Osteocyte (in vitro differentiated cells): ENCODE results near the gene MADCAM1. TPM values are rescaled to one million over a fixed set of nuclear protein-coding genes. Genes with fewer than 3 reads are reported as not detected.

ENCODE experiments used
- DNase-seq: peaks from one replicate; pipeline ENCODE4 v3.0.0; 2021; ENCODE audit warnings: mixed read lengths; ENCODE audit not compliant: unreplicated experiment; ENCODE audit errors: extremely low spot score
- H3K27ac Mint-ChIP-seq: one replicate; pipeline ENCODE4 v1.8.0; 2021; ENCODE audit warnings: mild to moderate bottlenecking, mixed read lengths; ENCODE audit not compliant: unreplicated experiment
- H3K27me3 Mint-ChIP-seq: one replicate; pipeline ENCODE4 v1.8.0; 2021; ENCODE audit warnings: mixed read lengths; ENCODE audit not compliant: unreplicated experiment
- H3K36me3 Mint-ChIP-seq: one replicate; pipeline ENCODE4 v1.8.0; 2021; ENCODE audit warnings: mixed read lengths; ENCODE audit not compliant: unreplicated experiment
- H3K4me1 Mint-ChIP-seq: one replicate; pipeline ENCODE4 v1.8.0; 2021; ENCODE audit warnings: mixed read lengths; ENCODE audit not compliant: unreplicated experiment
- H3K4me3 Mint-ChIP-seq: one replicate; pipeline ENCODE4 v1.8.0; 2021; ENCODE audit warnings: mild to moderate bottlenecking, moderate library complexity, mixed read lengths; ENCODE audit not compliant: unreplicated experiment
- H3K9me3 Mint-ChIP-seq: one replicate; pipeline ENCODE4 v1.8.0; 2021; ENCODE audit warnings: mixed read lengths; ENCODE audit not compliant: unreplicated experiment
- total RNA-seq: library from RNA; stranded (reverse); gene quantifications from 2 replicates; pipeline ENCODE4 v1.2.1, GENCODE V29; 2021
- TF ChIP-seq, protein P1 (sequence below): fragments of 200-600 bp; sonication (generic); IDR thresholded peaks from 2 replicates; pipeline ENCODE4 v1.5.0; 2021; ENCODE audit warnings: antibody characterized with exemption, mild to moderate bottlenecking, moderate library complexity

MADCAM1 gene
- total RNA-seq, 1 donor from 2014 or later: 1.3 TPM

DNA sequence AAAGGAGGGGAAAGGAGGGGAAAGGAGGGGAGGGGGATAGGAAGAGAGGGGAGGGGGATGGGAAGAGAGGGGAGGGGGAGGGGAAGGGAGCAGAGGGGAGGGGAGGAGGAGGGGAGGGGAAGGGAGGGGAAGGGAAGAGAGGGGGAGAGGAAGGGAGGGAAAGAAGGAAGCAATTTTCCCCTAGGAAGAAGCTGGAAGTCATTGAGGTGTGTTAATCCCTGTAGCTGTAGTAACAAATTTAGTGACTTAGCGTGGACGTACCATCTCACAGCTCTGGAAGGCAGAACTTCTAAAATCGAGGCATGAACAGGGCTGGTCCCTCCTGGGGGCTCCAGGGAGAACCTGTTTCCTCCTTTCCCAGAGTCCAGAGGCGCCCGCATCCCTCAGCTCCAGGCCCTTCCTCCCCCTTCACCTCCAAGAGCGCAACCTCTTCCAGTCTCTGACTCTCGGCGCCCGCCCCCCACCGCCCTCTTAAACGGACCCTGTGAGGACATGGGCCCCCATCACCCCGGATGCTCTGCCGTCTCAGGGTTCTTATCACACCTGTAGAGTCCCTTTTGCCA is 29.7 kb downstream of the MADCAM1 start:
- TF ChIP-seq, protein P1, sequence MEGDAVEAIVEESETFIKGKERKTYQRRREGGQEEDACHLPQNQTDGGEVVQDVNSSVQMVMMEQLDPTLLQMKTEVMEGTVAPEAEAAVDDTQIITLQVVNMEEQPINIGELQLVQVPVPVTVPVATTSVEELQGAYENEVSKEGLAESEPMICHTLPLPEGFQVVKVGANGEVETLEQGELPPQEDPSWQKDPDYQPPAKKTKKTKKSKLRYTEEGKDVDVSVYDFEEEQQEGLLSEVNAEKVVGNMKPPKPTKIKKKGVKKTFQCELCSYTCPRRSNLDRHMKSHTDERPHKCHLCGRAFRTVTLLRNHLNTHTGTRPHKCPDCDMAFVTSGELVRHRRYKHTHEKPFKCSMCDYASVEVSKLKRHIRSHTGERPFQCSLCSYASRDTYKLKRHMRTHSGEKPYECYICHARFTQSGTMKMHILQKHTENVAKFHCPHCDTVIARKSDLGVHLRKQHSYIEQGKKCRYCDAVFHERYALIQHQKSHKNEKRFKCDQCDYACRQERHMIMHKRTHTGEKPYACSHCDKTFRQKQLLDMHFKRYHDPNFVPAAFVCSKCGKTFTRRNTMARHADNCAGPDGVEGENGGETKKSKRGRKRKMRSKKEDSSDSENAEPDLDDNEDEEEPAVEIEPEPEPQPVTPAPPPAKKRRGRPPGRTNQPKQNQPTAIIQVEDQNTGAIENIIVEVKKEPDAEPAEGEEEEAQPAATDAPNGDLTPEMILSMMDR: no peak
- H3K36me3 Mint-ChIP-seq: no peaks in the 10 kb centered on the region
- no peaks in the 10 kb centered on the region for H3K9me3 Mint-ChIP-seq
- no peak overlapping the region for H3K4me3 Mint-ChIP-seq
- no peak overlapping the region for H3K27ac Mint-ChIP-seq
- peaks cover 13% of the 10 kb centered on the region for H3K4me1 Mint-ChIP-seq
- no peak for DNase-seq
- no peaks in the 10 kb centered on the region for H3K27me3 Mint-ChIP-seq

DNA sequence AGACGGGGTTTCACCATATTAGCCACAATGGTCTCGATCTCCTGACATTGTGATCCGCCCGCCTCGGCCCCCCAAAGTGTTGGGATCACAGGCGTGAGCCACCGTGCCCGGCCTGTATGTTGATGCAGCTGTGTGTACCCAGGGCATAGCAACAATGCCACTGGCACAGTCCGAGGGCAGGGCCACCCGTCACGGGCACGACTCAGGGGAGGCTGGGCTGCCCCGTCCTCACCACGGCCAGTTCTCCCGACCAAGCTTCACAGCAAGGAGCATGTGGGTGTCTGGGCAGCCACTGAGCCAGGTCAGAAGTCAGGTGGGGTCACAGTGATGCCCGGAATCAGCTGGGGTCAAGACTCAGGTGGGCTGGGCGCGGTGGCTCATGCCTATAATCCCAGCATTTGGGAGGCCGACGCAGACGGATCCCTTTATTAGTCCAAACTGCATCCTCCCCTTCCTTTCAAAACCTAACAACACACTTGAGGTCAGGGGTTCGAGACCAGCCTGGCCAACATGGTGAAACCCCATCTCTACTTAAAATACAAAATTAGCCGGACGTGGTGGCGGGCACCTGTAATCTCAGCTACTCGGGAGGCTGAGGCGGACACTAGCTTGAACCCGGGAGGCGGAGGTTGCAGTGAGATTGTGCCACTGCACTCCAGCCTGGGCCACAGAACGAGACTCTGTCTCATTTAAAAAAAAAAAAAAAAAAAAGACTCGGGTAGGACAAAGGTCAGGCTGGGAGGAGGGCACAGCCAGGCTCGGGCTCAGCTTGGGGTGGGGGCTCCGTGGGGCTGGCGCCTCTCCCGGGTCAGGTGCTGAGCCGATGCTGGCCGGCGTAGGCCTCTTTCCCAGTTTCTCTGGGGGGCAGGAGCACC is 34.1 kb downstream of the MADCAM1 start:
- Mint-ChIP-seq H3K4me1 (peaks cover 24% of the 10 kb centered on the region), H3K27me3 (no peaks in the 10 kb centered on the region), H3K36me3 (no peaks in the 10 kb centered on the region), H3K9me3 (no peaks in the 10 kb centered on the region), H3K27ac (peak overlapping the region; percentile 52), H3K4me3 (peak overlapping the region; percentile 73)
- DNase-seq: no peak
- TF ChIP-seq, protein P1: no peak

DNA sequence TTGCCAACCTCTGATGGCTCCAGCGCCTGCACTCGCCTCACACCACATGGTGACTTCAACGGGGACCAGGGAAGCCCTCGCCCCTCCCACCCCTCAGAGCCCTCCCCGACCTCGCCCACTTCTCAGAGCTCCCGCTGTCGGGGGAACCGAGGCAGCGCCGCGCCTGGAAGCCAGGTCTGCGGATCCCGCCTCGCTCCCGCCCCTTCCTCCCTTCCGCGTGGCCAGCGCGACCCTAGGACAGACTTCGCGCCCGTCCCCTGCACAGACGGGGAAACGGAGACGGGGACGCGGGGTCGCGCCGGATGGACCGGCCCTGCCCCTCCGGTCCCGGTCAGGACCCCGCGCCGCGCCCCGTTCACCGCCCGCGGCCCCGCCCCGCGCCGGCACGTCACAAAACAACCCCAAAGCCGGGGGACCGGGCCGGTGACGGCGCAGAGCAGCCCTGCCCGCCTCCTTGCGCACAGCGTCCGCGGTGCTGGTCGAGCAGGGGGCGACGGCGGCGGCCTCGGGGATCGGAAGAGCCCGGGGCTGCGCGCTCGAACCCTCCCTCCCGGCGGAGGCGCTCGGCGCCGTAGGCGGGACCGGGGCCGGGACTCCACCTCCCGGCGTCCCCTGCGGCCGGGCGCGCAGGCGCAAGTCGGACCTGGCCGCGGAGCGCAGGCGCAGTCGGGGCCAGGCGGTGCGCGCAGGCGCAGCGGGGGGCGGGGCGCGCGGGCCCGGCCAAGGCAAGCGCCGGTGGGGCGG is 34.9 kb downstream of the MADCAM1 start:
- H3K27ac Mint-ChIP-seq: peak overlapping the region; percentile 52
- H3K27me3 Mint-ChIP-seq: no peaks in the 10 kb centered on the region
- H3K36me3 Mint-ChIP-seq: no peaks in the 10 kb centered on the region
- H3K4me3 Mint-ChIP-seq: peak overlapping the region; percentile 73
- H3K9me3 Mint-ChIP-seq: no peaks in the 10 kb centered on the region
- peak; percentile 98 for DNase-seq
- TF ChIP-seq, protein P1: no peak
- peaks cover 22% of the 10 kb centered on the region for H3K4me1 Mint-ChIP-seq

DNA sequence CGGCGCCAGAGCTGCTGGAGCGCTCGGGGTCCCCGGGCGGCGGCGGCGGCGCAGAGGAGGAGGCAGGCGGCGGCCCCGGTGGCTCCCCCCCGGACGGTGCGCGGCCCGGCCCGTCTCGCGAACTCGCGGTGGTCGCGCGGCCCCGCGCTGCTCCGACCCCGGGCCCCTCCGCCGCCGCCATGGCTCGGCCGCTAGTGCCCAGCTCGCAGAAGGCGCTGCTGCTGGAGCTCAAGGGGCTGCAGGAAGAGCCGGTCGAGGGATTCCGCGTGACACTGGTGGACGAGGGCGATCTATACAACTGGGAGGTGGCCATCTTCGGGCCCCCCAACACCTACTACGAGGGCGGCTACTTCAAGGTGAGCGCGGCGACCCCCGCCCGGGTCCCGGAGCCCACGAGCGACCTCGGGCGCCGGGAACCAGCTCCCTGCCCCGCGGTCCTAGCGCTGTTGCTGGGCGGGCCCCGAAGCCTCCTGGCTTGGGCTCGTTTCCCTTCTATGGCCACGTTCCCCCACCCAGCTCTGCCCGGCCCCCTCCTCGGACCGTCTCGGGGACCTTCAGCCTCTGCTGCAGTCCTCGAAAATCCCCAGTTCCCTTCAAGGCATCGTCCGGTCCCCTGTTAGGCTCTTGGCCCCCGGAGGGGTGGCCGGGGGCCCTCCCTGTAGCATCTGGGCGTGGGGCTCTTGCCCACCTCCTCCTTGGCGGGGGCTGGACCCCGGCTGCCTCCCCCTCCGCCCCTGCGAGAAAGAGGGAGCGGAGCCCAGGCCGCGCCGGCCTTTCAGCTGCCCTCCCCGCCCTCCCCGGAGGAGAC is 35.7 kb downstream of the MADCAM1 start, which contains the start of gene CDC34:
CDC34 (plus strand) TSS at position 8 of the 808 bp plus-strand sequence; CDS start at position 180, 172 bp downstream.
- H3K4me1 Mint-ChIP-seq: peaks cover 22% of the 10 kb centered on the region
- TF ChIP-seq, protein P1: no peak
- peak within 1 kb of the TSS; percentile 88 for H3K4me3 Mint-ChIP-seq
- H3K9me3 Mint-ChIP-seq: no peaks in the 10 kb centered on the region
- no peaks in the 10 kb centered on the region for H3K27me3 Mint-ChIP-seq
- no peaks in the 10 kb centered on the region for H3K36me3 Mint-ChIP-seq
- H3K27ac Mint-ChIP-seq: peak within 1 kb of the TSS; percentile 97
- no peak for DNase-seq
